ENCODE measurements around the gene IRF1. TPM values are rescaled to one million over a fixed set of nuclear protein-coding genes. Genes with fewer than 3 reads are reported as not detected.
"Not testable (repeated sequence)": the region's sequence is repeated elsewhere in the genome, so short reads cannot be mapped to it uniquely, and the experiment has no call there.

Gene IRF1
- total RNA-seq, 2 donors from 2014 or later = 10.1 to 15.8 TPM

- TF ChIP-seq, protein P1, sequence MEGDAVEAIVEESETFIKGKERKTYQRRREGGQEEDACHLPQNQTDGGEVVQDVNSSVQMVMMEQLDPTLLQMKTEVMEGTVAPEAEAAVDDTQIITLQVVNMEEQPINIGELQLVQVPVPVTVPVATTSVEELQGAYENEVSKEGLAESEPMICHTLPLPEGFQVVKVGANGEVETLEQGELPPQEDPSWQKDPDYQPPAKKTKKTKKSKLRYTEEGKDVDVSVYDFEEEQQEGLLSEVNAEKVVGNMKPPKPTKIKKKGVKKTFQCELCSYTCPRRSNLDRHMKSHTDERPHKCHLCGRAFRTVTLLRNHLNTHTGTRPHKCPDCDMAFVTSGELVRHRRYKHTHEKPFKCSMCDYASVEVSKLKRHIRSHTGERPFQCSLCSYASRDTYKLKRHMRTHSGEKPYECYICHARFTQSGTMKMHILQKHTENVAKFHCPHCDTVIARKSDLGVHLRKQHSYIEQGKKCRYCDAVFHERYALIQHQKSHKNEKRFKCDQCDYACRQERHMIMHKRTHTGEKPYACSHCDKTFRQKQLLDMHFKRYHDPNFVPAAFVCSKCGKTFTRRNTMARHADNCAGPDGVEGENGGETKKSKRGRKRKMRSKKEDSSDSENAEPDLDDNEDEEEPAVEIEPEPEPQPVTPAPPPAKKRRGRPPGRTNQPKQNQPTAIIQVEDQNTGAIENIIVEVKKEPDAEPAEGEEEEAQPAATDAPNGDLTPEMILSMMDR (IDR thresholded peaks at IDR 0.05) = no peak
- Histone ChIP-seq H3K9me3 (no peaks in the 10 kb centered on the region), H3K27ac (no peak overlapping the region), H3K4me1 (peaks cover 0 to 62% of the 10 kb centered on the region in 2 donors), H3K4me3 (no peak overlapping the region), H3K36me3 (peaks cover 54% of the 10 kb centered on the region), H3K27me3 (no peaks in the 10 kb centered on the region)
- peak; percentile 52 for DNase-seq (ENCODE audit: low spot score)
These were observed 4.1 kb downstream of the IRF1 start for GRCh38 chr5:132486318-132487094.

GRCh38 chr5:132485641-132486317 lies 4.8 kb downstream of the IRF1 start:
- Histone ChIP-seq H3K4me1 (peaks cover 0 to 56% of the 10 kb centered on the region in 2 donors), H3K27me3 (no peaks in the 10 kb centered on the region), H3K27ac (no peak overlapping the region), H3K4me3 (no peak overlapping the region), H3K9me3 (no peaks in the 10 kb centered on the region), H3K36me3 (peaks cover 54% of the 10 kb centered on the region)
- TF ChIP-seq, protein P1 (IDR thresholded peaks at IDR 0.05) = no peak
- DNase-seq (ENCODE audit: low spot score) = peak; percentile 55

DNA sequence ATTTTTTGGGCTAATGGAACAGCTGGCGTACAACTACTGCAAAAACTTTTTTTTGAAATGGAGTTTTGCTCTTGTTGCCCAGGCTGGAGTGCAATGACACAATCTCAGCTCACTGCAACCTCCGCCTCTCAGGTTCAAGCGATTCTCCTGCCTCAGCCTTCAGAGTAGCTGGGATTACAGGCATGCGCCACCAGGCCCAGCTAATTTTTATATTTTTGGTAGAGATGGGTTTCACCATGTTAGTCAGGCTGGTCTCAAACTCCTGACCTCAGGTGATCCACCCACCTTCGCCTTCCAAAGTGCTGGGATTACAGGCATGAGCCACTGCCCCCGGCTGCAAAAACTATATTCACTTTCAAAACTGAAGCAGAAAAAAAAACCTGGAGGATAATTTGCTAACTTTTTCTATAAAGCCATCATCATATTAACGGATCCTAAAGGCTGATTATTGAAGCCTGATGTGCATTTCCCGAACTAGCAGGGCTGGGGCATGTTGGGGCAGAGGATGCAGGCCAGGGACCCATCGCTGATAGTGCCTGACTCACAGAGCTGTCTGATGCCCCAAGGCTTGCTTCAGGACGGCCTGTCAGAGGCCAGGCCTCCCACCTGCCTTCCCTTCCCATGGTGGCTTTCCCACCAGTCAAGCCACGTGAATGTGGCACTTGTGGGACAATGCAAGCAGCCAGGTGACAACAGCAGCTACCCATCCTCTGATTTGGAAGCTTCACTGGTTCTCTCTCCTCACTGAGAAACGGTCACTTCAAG lies 5.5 kb downstream of the IRF1 start:
- not testable (repeated sequence) for H3K27ac ChIP-seq, H3K27me3 ChIP-seq, H3K9me3 ChIP-seq, H3K4me3 ChIP-seq
- peaks cover 0 to 56% of the 10 kb centered on the region in 2 donors for H3K4me1 ChIP-seq
- peak; percentile 43 for DNase-seq (ENCODE audit: low spot score)
- peaks cover 54% of the 10 kb centered on the region for H3K36me3 ChIP-seq

DNA sequence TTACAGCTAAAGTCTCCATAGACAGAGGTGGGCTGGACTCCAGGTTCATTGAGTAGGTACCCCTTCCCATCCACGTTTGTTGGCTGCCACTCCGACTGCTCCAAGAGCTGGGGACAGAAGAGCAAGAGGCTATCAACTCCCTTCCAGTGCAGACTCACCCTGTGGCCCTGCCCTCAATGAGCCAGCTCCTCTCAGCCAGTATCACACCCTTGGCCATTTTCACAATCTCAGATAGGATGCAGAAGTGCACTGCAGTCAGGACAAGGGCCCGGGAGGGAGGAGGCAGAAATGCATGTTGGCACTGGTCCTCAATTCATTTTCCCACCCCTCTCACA lies 6.2 kb downstream of the IRF1 start:
- H3K9me3 ChIP-seq = no peaks in the 10 kb centered on the region
- TF ChIP-seq, protein P1 (IDR thresholded peaks at IDR 0.05) = no peak
- H3K27me3 ChIP-seq = no peaks in the 10 kb centered on the region
- peak overlapping the region in 1 of 2 donors; percentile 34 for H3K27ac ChIP-seq
- peaks cover 0 to 50% of the 10 kb centered on the region in 2 donors for H3K4me1 ChIP-seq
- H3K4me3 ChIP-seq = no peak overlapping the region
- H3K36me3 ChIP-seq = peaks cover 54% of the 10 kb centered on the region
- DNase-seq (ENCODE audit: low spot score) = no peak

DNA sequence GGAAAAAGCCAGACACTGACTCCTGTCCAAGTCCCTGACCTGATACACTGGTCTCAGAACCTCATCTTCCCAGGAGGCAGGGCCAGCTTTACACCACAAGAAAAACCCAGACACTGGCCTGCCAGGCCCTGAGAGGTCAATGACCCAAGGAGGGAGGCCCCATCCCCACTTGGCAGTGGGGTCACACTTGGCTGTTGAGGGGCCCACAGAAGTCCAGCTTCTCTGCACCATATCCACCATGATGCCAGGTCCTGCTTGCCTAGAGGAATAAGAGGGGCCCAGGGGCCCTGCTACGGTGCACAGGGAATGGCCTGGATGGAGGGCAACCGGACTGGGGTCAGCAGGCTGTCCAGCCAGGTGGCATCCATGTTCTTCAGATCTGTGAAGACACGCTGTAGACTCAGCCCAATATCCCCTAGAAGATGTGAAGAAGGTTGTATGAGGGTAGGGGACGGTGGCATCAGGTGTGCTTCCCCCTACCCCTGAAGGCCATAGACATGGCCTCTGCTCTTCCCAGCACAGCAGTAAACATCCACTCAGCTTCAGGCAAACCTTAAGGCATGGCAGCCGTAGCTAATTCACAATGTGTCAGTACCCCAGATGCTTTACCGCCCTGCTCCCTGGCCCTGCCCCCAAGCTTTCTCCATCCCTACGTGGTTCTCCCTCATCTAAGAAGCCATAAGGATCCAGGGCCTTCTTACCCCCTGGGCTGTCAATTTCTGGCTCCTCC lies 6.7 kb downstream of the IRF1 start:
- Histone ChIP-seq H3K9me3 (no peaks in the 10 kb centered on the region), H3K27ac (peak overlapping the region in 1 of 2 donors; percentile 34), H3K4me3 (no peak overlapping the region), H3K4me1 (peaks cover 0 to 49% of the 10 kb centered on the region in 2 donors), H3K27me3 (no peaks in the 10 kb centered on the region), H3K36me3 (peaks cover 54% of the 10 kb centered on the region)
- TF ChIP-seq, protein P1 (IDR thresholded peaks at IDR 0.05) = no peak
- DNase-seq (ENCODE audit: low spot score) = no peak

Measured in right atrium auricular region (tissue), 2 donors.